GM12801 (cell line): ENCODE results near the gene ADAMTSL2.

Experiments
- CTCF ChIP-seq: IDR thresholded peaks from one replicate; pipeline ENCODE4 v1.5.1; 2011; ENCODE audit warnings: control low read depth; ENCODE audit not compliant: insufficient read length; ENCODE audit errors: extremely low read depth

ADAMTSL2 gene

GRCh38 chr9:133583111-133583510 lies 48.6 kb downstream of the ADAMTSL2 start:
- TF ChIP-seq CTCF: no peak

- no peak for TF ChIP-seq CTCF
Observed at GRCh38 chr9:133583586-133583985, 49.1 kb downstream of the ADAMTSL2 start.

- TF ChIP-seq CTCF: no peak
Observed at GRCh38 chr9:133584167-133584558, 49.7 kb downstream of the ADAMTSL2 start.

GRCh38 chr9:133584559-133585476 lies 50.3 kb downstream of the ADAMTSL2 start:
- TF ChIP-seq CTCF: no peak

GRCh38 chr9:133585481-133586351 lies 51.2 kb downstream of the ADAMTSL2 start:
- TF ChIP-seq CTCF: no peak

GRCh38 chr9:133587051-133587450 lies 52.5 kb downstream of the ADAMTSL2 start:
- TF ChIP-seq CTCF: no peak

GRCh38 chr9:133587466-133587865 lies 53.0 kb downstream of the ADAMTSL2 start:
- no peak for TF ChIP-seq CTCF
